WTC11 (cell line): ENCODE data around the gene CDKL2. TPM values are rescaled to one million over a fixed set of nuclear protein-coding genes. Genes with fewer than 3 reads are reported as not detected.

Source experiments
- ATF1 ChIP-seq: sonication (generic); formaldehyde crosslinking; IDR thresholded peaks from 2 replicates; pipeline ENCODE4 v1.8.1; 2023; ENCODE audit warnings: mild to moderate bottlenecking, moderate library complexity, missing genetic modification reagents
- CREM ChIP-seq: sonication (generic); formaldehyde crosslinking; IDR thresholded peaks from 2 replicates; pipeline ENCODE4 v1.8.1; 2022; ENCODE audit warnings: mild to moderate bottlenecking, missing genetic modification reagents, moderate library complexity
- ETV6 ChIP-seq: sonication (generic); formaldehyde crosslinking; IDR thresholded peaks from 2 replicates; pipeline ENCODE4 v1.8.1; 2022; ENCODE audit warnings: mild to moderate bottlenecking, missing genetic modification reagents
- FOXJ3 ChIP-seq: sonication (generic); formaldehyde crosslinking; IDR thresholded peaks from 2 replicates; pipeline ENCODE4 v1.9.0; 2021; ENCODE audit warnings: missing genetic modification reagents, mild to moderate bottlenecking, borderline replicate concordance
- FOXP4 ChIP-seq: sonication (generic); formaldehyde crosslinking; IDR thresholded peaks from 2 replicates; pipeline ENCODE4 v1.8.0; 2022; ENCODE audit warnings: mild to moderate bottlenecking, missing genetic modification reagents
- KAT7 ChIP-seq: sonication (generic); formaldehyde crosslinking; IDR thresholded peaks from 2 replicates; pipeline ENCODE4 v1.8.1; 2023; ENCODE audit warnings: missing genetic modification reagents, mild to moderate bottlenecking, borderline replicate concordance
- NFATC4 ChIP-seq: fragments of 250-450 bp; sonication (Bioruptor Pico); IDR thresholded peaks from 2 replicates; pipeline ENCODE4 v1.9.0; 2021; ENCODE audit warnings: mild to moderate bottlenecking
- PRRX2 ChIP-seq: fragments of 250-450 bp; sonication (Bioruptor Pico); IDR thresholded peaks from 2 replicates; pipeline ENCODE4 v1.8.0; 2021; ENCODE audit warnings: mild to moderate bottlenecking
- RELA ChIP-seq: sonication (generic); formaldehyde crosslinking; IDR thresholded peaks from 2 replicates; pipeline ENCODE4 v1.8.1; 2022; ENCODE audit warnings: missing genetic modification reagents, mild to moderate bottlenecking, borderline replicate concordance
- SMAD3 ChIP-seq: sonication (generic); formaldehyde crosslinking; IDR thresholded peaks from 2 replicates; pipeline ENCODE4 v1.8.0; 2022; ENCODE audit warnings: missing genetic modification reagents, mild to moderate bottlenecking, borderline replicate concordance
- SOX15 ChIP-seq: fragments of 250-450 bp; sonication (Bioruptor Pico); IDR thresholded peaks from 2 replicates; pipeline ENCODE4 v1.9.0; 2021; ENCODE audit warnings: mild to moderate bottlenecking
- TEAD4 ChIP-seq: sonication (generic); formaldehyde crosslinking; IDR thresholded peaks from 2 replicates; pipeline ENCODE4 v1.8.0; 2022; ENCODE audit warnings: mild to moderate bottlenecking, missing genetic modification reagents
- ZNF121 ChIP-seq: sonication (generic); formaldehyde crosslinking; IDR thresholded peaks from 2 replicates; pipeline ENCODE4 v1.8.0; 2023; ENCODE audit warnings: missing genetic modification reagents
- ZNF317 ChIP-seq: sonication (generic); formaldehyde crosslinking; IDR thresholded peaks from 2 replicates; pipeline ENCODE4 v1.8.1; 2023; ENCODE audit warnings: low read depth, mild to moderate bottlenecking, moderate library complexity, missing genetic modification reagents, borderline replicate concordance
- ZNF396 ChIP-seq: fragments of 250-450 bp; sonication (Bioruptor Pico); IDR thresholded peaks from 2 replicates; pipeline ENCODE4 v1.8.0; 2021; ENCODE audit warnings: mild to moderate bottlenecking, moderate library complexity, borderline replicate concordance
- ZNF416 ChIP-seq: fragments of 250-450 bp; sonication (Bioruptor Pico); IDR thresholded peaks from 2 replicates; pipeline ENCODE4 v1.9.0; 2021; ENCODE audit warnings: mild to moderate bottlenecking, inconsistent platforms
- ZNF532 ChIP-seq: fragments of 250-450 bp; sonication (Bioruptor Pico); IDR thresholded peaks from 2 replicates; pipeline ENCODE4 v1.9.0; 2021; ENCODE audit warnings: mild to moderate bottlenecking, borderline replicate concordance
- total RNA-seq: library from RNA; stranded (reverse); gene quantifications from 3 replicates; pipeline ENCODE4 v1.2.3, GENCODE V29; 2021
- TF ChIP-seq, protein P1 (sequence below): sonication (generic); formaldehyde crosslinking; IDR thresholded peaks from 2 replicates; pipeline ENCODE4 v1.8.1; 2023; ENCODE audit warnings: mild to moderate bottlenecking, moderate library complexity, missing genetic modification reagents
- TF ChIP-seq, protein P2 (sequence below): sonication (generic); formaldehyde crosslinking; IDR thresholded peaks from 2 replicates; pipeline ENCODE4 v1.8.1; 2022; ENCODE audit warnings: missing genetic modification reagents, borderline replicate concordance
- TF ChIP-seq, protein P3 (sequence below): sonication (generic); formaldehyde crosslinking; IDR thresholded peaks from 2 replicates; pipeline ENCODE4 v1.8.0; 2023; ENCODE audit warnings: mild to moderate bottlenecking, missing genetic modification reagents
- TF ChIP-seq, protein P4 (sequence below): sonication (generic); formaldehyde crosslinking; IDR thresholded peaks from 2 replicates; pipeline ENCODE4 v1.8.0; 2023; ENCODE audit warnings: missing genetic modification reagents
- TF ChIP-seq, protein P5 (sequence below): sonication (generic); formaldehyde crosslinking; IDR thresholded peaks from 2 replicates; pipeline ENCODE4 v1.8.0; 2022; ENCODE audit warnings: mild to moderate bottlenecking, missing genetic modification reagents
- TF ChIP-seq, protein P6 (sequence below): sonication (generic); formaldehyde crosslinking; conservative IDR thresholded peaks from 2 replicates; pipeline ENCODE4 v1.8.1; 2022; ENCODE audit warnings: mild to moderate bottlenecking, missing genetic modification reagents

CDKL2 gene
- total RNA-seq, 1 experiment from 2014 or later = 1.7 TPM

GRCh38 chr4:75673027-75673958 lies 43.0 kb upstream of the CDKL2 start, which contains the start of gene G3BP2 (continued):
- TF ChIP-seq PRRX2 = 0 out of 2 replicates have a peak, but pooled peaks have one; percentile 51
- no peak for TF ChIP-seq ZNF317 (CRISPR knock-in tag)
- TF ChIP-seq, protein P1, sequence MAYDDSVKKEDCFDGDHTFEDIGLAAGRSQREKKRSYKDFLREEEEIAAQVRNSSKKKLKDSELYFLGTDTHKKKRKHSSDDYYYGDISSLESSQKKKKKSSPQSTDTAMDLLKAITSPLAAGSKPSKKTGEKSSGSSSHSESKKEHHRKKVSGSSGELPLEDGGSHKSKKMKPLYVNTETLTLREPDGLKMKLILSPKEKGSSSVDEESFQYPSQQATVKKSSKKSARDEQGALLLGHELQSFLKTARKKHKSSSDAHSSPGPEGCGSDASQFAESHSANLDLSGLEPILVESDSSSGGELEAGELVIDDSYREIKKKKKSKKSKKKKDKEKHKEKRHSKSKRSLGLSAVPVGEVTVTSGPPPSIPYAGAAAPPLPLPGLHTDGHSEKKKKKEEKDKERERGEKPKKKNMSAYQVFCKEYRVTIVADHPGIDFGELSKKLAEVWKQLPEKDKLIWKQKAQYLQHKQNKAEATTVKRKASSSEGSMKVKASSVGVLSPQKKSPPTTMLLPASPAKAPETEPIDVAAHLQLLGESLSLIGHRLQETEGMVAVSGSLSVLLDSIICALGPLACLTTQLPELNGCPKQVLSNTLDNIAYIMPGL = peak; percentile 36
- no peak for TF ChIP-seq ATF1
- TF ChIP-seq ETV6 (CRISPR knock-in tag) = peak; percentile 85
- TF ChIP-seq, protein P2, sequence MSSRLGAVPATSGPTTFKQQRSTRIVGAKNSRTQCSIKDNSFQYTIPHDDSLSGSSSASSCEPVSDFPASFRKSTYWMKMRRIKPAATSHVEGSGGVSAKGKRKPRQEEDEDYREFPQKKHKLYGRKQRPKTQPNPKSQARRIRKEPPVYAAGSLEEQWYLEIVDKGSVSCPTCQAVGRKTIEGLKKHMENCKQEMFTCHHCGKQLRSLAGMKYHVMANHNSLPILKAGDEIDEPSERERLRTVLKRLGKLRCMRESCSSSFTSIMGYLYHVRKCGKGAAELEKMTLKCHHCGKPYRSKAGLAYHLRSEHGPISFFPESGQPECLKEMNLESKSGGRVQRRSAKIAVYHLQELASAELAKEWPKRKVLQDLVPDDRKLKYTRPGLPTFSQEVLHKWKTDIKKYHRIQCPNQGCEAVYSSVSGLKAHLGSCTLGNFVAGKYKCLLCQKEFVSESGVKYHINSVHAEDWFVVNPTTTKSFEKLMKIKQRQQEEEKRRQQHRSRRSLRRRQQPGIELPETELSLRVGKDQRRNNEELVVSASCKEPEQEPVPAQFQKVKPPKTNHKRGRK (CRISPR knock-in tag) = no peak
- TF ChIP-seq SOX15 (CRISPR knock-in tag) = no peak
- peak; percentile 88; the same call in 1 of the 2 replicates for TF ChIP-seq CREM (CRISPR knock-in tag)
- no peak for TF ChIP-seq FOXJ3 (CRISPR knock-in tag)
- TF ChIP-seq FOXP4 (CRISPR knock-in tag) = peak; percentile 11; the same call in 1 of the 2 replicates
- no peak for TF ChIP-seq TEAD4 (CRISPR knock-in tag)
- TF ChIP-seq RELA = no peak; the same call in 1 of the 2 replicates
- no peak for TF ChIP-seq ZNF121 (CRISPR knock-in tag)
- TF ChIP-seq, protein P3, sequence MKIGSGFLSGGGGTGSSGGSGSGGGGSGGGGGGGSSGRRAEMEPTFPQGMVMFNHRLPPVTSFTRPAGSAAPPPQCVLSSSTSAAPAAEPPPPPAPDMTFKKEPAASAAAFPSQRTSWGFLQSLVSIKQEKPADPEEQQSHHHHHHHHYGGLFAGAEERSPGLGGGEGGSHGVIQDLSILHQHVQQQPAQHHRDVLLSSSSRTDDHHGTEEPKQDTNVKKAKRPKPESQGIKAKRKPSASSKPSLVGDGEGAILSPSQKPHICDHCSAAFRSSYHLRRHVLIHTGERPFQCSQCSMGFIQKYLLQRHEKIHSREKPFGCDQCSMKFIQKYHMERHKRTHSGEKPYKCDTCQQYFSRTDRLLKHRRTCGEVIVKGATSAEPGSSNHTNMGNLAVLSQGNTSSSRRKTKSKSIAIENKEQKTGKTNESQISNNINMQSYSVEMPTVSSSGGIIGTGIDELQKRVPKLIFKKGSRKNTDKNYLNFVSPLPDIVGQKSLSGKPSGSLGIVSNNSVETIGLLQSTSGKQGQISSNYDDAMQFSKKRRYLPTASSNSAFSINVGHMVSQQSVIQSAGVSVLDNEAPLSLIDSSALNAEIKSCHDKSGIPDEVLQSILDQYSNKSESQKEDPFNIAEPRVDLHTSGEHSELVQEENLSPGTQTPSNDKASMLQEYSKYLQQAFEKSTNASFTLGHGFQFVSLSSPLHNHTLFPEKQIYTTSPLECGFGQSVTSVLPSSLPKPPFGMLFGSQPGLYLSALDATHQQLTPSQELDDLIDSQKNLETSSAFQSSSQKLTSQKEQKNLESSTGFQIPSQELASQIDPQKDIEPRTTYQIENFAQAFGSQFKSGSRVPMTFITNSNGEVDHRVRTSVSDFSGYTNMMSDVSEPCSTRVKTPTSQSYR (CRISPR knock-in tag) = peak; percentile 63; the same call in 1 of the 2 replicates
- peak; percentile 71; the same call in 1 of the 2 replicates for TF ChIP-seq ZNF416 (CRISPR knock-in tag)
- TF ChIP-seq ZNF532 (CRISPR knock-in tag) = no peak
- no peak for TF ChIP-seq NFATC4 (CRISPR knock-in tag)
- TF ChIP-seq, protein P4, sequence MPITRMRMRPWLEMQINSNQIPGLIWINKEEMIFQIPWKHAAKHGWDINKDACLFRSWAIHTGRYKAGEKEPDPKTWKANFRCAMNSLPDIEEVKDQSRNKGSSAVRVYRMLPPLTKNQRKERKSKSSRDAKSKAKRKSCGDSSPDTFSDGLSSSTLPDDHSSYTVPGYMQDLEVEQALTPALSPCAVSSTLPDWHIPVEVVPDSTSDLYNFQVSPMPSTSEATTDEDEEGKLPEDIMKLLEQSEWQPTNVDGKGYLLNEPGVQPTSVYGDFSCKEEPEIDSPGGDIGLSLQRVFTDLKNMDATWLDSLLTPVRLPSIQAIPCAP (CRISPR knock-in tag) = no peak; the same call in 1 of the 2 replicates
- TF ChIP-seq, protein P5, sequence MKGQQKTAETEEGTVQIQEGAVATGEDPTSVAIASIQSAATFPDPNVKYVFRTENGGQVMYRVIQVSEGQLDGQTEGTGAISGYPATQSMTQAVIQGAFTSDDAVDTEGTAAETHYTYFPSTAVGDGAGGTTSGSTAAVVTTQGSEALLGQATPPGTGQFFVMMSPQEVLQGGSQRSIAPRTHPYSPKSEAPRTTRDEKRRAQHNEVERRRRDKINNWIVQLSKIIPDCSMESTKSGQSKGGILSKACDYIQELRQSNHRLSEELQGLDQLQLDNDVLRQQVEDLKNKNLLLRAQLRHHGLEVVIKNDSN (CRISPR knock-in tag) = no peak; the same call in 1 of the 2 replicates
- TF ChIP-seq KAT7 = no peak
- TF ChIP-seq SMAD3 (CRISPR knock-in tag) = 0 out of 2 replicates have a peak, but pooled peaks have one; percentile 35
- TF ChIP-seq, protein P6, sequence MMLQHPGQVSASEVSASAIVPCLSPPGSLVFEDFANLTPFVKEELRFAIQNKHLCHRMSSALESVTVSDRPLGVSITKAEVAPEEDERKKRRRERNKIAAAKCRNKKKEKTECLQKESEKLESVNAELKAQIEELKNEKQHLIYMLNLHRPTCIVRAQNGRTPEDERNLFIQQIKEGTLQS (CRISPR knock-in tag) = no peak
- TF ChIP-seq ZNF396 (CRISPR knock-in tag) = no peak
